ENCODE measurements around the gene DNAAF1.

- no peak for TF ChIP-seq CTCF (IDR thresholded peaks at IDR 0.05)
- TF ChIP-seq EZH2 (IDR thresholded peaks at IDR 0.05) = no peak
- no peak for TF ChIP-seq EZH2phosphoT487 (IDR thresholded peaks at IDR 0.05)
Observed at GRCh38 chr16:84191466-84191865, 46.4 kb downstream of the DNAAF1 start.
